Measurements from ENCODE around the gene MED12L.

GRCh38 chr3:151383956-151384355 lies 298.5 kb downstream of the MED12L start:
- TF ChIP-seq POLR2AphosphoS5 (IDR thresholded peaks at IDR 0.05; ENCODE audit: low read depth, low read length) (no peak), SIN3A (IDR thresholded peaks at IDR 0.05; ENCODE audit: borderline replicate concordance, insufficient read depth, low read length) (no peak), REST (IDR thresholded peaks at IDR 0.05; ENCODE audit: insufficient read depth in 1 of 2, low read depth in 2 of 2, low read length in 2 of 2) (no peak), TAF1 (IDR thresholded peaks at IDR 0.05; ENCODE audit: borderline replicate concordance, insufficient read depth, low read length) (no peak), FOXP2 (optimal IDR thresholded peaks at IDR 0.05; ENCODE audit: borderline replicate concordance, extremely low read depth, extremely low read length, insufficient read depth) (no peak)
